ENCODE results near the gene CAMSAP3.
A peak's percentile ranks its signal among the peaks of the same experiment; 100 is the strongest.

CAMSAP3 gene

GRCh38 chr19:7614859-7615741 lies 19.4 kb downstream of the CAMSAP3 start:
- FAIRE-seq = no peak

- no peak for FAIRE-seq
These were observed 21.5 kb downstream of the CAMSAP3 start for GRCh38 chr19:7617172-7617571.

- FAIRE-seq = no peak
These were observed 22.1 kb downstream of the CAMSAP3 start for GRCh38 chr19:7617735-7618134.

- FAIRE-seq = no peak
These were observed 22.7 kb downstream of the CAMSAP3 start for GRCh38 chr19:7618348-7618747.

GRCh38 chr19:7618771-7619510 lies 23.3 kb downstream of the CAMSAP3 start:
- no peak for FAIRE-seq

- FAIRE-seq = no peak
These were observed 24.2 kb downstream of the CAMSAP3 start for GRCh38 chr19:7619671-7620441.

GRCh38 chr19:7620442-7621412 lies 25.1 kb downstream of the CAMSAP3 start:
- no peak for FAIRE-seq

GRCh38 chr19:7622933-7623685 lies 27.4 kb downstream of the CAMSAP3 start:
- no peak for FAIRE-seq

- FAIRE-seq = no peak
These were observed 28.3 kb downstream of the CAMSAP3 start for GRCh38 chr19:7623725-7624603.

GRCh38 chr19:7624810-7625209 lies 29.1 kb downstream of the CAMSAP3 start:
- no peak for FAIRE-seq

GRCh38 chr19:7625763-7626372 lies 30.2 kb downstream of the CAMSAP3 start:
- FAIRE-seq = no peak

- FAIRE-seq = no peak
These were observed 31.5 kb downstream of the CAMSAP3 start for GRCh38 chr19:7627166-7627565.

- no peak for FAIRE-seq
These were observed 33.1 kb downstream of the CAMSAP3 start for GRCh38 chr19:7628589-7629311.

GRCh38 chr19:7629347-7630054 lies 33.8 kb downstream of the CAMSAP3 start, which contains the start of the genes PET100 and XAB2:
TSS of gene PET100 (plus strand) at chr19:7629793. CDS start at chr19:7629834, 41 bp downstream.
TSS of gene XAB2 (minus strand) at chr19:7629545. CDS start at chr19:7629527, 18 bp downstream.
- peak; percentile 100 for FAIRE-seq

GRCh38 chr19:7631577-7631976 lies 35.9 kb downstream of the CAMSAP3 start:
- FAIRE-seq = no peak

GRCh38 chr19:7632340-7633203 lies 36.9 kb downstream of the CAMSAP3 start:
- FAIRE-seq = no peak

- FAIRE-seq = no peak
These were observed 38.0 kb downstream of the CAMSAP3 start, which contains the start of gene PCP2 for GRCh38 chr19:7633698-7634097. TSS of gene PCP2 (minus strand) at chr19:7633719. CDS start at chr19:7633457, 262 bp downstream.

Data from endometrium (tissue), 2 donors.